ENCODE measurements around the gene MYMK.

The MYMK gene

GRCh38 chr9:133511607-133512006 is 13.2 kb downstream of the MYMK start:
- no peak for DNase-seq
- in situ Hi-C loops (cut with MboI; ENCODE audit: low pct_unique_long_range_greater_than_20kb, low sequenced_read_pairs): no loop called here

- in situ Hi-C loops (cut with MboI; ENCODE audit: low pct_unique_long_range_greater_than_20kb, low sequenced_read_pairs): no loop called here
- no peak for DNase-seq
These were observed 13.7 kb downstream of the MYMK start for GRCh38 chr9:133510926-133511505.

DNA sequence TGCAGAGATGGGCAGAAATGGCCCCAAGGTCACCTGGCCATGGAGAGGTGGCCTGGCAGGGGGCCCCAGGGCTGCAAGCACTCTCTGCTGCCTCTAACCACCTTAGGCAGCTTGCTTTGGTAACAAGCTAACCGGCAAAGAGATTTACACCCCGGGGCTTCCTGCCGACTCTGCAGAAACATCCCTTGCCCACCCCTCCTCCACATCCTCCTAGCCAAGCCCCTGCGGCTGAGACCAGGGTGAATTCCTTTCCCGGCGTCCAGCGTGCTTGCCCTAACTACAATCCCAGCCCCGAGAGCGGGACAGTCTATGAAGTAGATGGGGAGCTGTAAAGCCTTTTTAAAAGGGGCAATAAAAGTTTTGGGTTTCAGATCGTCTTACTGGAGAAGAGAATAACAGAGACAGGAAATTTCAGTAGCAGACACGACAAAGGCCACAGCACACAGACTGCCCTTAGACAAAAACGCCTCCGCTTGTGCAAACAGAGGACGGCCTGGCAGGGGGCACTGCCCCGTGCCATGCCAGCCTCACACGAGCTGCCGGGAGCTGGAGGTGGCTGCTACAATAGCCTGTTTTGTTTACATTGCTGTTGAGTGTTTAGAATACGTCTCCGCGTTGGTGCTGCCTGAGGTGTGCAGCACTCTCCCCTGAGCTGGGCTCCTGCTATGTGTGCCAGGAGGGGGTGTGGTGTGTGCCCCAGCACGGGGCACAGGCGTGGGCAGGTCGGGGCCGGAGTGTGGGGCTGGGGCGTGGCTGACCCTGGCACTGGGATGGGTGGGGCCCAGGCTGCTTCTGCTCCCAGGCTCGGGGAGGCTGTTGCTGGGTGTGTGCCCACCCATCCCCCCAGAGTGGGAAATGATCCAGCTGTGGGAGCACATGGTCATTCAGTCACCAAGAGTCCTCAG is 15.3 kb downstream of the MYMK start:
- in situ Hi-C loops (cut with MboI; ENCODE audit: low pct_unique_long_range_greater_than_20kb, low sequenced_read_pairs): no loop called here
- DNase-seq: no peak

DNA sequence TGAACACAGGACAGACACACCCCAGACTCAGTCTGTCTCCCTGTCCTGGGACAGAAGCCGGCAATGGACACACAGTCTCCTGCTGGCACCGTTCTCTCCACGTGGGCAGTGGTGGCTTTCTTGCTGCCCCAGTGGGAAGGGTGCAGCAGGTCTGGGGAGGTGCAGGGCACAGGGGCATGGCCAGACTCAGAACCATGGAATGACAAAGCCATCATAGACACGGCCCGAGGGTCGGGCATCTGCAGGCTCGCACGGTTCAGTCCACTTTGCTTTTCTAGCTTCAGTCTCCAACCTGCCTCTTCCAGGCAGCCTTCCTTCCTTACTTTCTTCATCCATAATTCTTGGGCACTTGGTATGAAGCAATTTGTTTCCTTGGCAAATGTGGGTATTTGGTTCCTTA is 16.7 kb downstream of the MYMK start:
- in situ Hi-C loops (cut with MboI; ENCODE audit: low pct_unique_long_range_greater_than_20kb, low sequenced_read_pairs): no loop called here
- no peak for DNase-seq

DNA sequence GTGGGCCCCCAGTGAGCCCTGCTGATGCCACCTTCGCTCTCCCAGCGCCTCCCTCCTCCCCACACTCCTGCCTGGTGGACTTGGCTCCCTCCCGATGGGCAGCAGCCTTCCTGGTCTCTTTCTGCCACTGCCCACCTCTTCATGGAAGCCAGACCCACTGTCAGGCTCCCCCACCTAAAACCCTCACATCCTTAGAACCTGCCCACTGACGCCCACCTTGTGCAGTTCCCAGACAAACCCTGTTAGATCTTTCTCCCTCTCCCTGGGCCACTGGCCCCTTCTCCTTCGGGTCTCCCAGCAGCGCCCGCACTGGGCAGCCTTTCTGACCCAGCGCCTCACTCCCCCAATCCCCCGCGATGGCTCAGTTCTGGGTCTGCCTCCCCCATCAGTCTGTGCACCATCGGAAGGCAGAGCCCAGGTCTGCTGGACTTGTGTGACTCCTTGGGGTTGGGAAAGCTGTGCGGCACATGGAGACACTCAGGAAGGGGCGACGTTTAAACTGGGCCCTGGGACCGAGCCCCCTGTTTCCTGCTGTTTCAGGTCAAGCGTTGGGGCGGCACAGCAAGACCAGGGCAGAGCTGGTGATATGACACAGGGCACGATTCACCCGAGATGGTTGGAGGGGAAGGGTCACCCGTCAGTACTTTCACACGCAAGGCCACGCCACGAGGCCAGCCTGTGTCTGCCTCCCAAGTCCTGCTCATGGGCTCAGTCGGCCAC is 17.4 kb downstream of the MYMK start:
- in situ Hi-C loops (cut with MboI; ENCODE audit: low pct_unique_long_range_greater_than_20kb, low sequenced_read_pairs): no loop called here
- DNase-seq: no peak

GRCh38 chr9:133506653-133507038 is 18.1 kb downstream of the MYMK start:
- in situ Hi-C loops (cut with MboI; ENCODE audit: low pct_unique_long_range_greater_than_20kb, low sequenced_read_pairs): no loop called here
- no peak for DNase-seq

GRCh38 chr9:133505901-133506652 is 18.7 kb downstream of the MYMK start:
- no peak for DNase-seq
- in situ Hi-C loops (cut with MboI; ENCODE audit: low pct_unique_long_range_greater_than_20kb, low sequenced_read_pairs): no loop called here

DNA sequence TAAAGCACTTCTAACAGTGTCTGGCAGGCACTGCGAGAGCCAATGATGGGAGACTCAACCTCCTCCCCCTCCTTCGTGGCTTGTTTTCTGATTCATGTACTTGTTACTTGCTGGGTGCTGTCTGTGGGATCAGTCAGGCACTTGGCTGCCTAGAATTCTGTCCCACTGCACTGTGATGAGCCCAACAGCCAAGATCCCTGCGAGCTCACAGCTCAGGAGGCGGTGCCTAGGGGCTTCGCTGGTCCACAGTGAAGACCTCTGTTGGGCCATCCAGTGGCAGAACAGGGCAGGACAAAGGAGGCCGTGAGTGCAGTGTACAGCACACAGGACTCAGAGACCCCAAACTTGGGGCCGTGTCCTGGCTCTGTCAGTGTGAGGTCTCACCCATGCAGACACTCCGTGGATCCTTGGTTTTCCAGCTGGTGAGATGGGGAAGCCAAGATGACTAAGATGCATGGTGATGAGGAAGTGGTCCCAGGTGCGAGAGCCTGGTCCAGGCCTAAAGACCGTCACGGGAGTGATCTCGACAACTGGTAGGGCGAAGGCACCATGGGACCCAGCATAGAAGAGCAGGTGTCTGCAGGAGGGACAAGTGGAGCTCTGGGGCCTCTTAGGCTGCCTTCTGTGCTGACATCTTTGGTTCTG is 19.5 kb downstream of the MYMK start:
- in situ Hi-C loops (cut with MboI; ENCODE audit: low pct_unique_long_range_greater_than_20kb, low sequenced_read_pairs): no loop called here
- DNase-seq: no peak

DNA sequence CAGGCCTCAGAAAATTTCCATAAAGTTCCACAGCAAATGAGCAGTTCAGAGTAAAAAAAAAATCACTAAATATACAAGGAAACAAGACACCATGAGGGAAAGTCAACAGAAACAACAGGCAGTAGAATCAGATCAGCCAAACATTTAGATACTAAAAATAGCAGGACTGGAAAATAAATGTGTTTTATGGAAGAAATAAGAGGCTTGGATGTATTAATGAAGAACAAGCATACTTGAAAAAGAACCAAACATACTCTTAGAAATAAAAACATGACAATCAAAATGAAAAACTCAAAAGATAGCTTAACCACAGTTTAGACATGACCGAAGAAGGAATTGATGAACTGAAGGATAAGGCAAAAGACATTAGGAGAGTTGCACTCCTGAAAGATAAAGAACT is 22.6 kb downstream of the MYMK start:
- in situ Hi-C loops (cut with MboI; ENCODE audit: low pct_unique_long_range_greater_than_20kb, low sequenced_read_pairs): no loop called here

GRCh38 chr9:133499892-133500270 is 24.9 kb downstream of the MYMK start:
- no peak for DNase-seq
- in situ Hi-C loops (cut with MboI; ENCODE audit: low pct_unique_long_range_greater_than_20kb, low sequenced_read_pairs): no loop called here

More for the DNA sequence above, 22.6 kb downstream of the MYMK start:
- no peak for DNase-seq

- DNase-seq: no peak
- in situ Hi-C loops (cut with MboI; ENCODE audit: low pct_unique_long_range_greater_than_20kb, low sequenced_read_pairs): no loop called here
These were observed 25.4 kb downstream of the MYMK start for GRCh38 chr9:133499132-133499891.

DNA sequence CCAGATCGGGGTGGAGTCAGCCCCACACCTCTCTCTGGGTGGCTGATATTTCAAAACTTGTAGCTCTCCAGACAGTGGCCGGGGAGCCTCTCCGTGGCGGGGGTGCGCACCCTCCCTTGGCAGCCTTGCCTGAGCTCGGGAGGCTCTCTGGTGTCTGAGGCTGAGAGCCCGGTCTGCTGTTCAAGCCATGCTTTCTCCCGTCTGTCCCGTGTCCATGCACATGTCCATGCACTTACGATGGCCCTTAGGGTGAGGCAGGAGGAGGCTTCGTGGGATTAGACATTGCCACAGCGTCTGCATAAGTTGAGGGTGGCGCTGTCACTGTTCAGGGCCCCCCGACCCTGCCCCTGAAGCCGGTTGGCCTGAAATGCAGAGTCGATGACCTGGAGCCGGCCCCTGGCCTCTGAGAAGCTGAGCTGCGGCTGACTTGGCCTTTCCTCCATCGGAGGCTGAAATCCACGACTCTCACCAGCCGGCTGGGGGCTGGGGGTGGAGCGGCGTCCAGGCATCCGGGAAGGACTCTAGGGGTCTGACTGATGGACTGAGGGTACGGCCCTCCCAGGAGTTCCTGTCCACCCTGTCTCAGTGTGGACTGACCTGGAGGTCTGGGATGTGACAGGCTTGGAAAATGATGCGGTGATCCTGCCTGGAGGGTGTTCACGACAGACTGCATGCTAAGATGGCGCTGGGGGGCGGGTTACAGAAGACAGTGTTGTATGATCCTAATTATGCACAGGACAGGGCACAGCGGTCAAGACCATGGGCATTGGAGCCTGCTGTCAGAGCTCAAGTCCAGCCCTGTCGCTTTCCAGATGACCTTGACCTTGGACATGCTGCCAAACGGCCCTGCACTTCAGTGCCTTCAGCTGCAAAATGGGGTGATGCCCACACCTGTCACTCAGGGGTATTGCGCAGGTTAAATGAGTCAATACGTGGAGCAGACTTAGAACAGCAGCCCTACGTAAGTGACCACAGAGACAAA is 27.6 kb downstream of the MYMK start:
- in situ Hi-C loops (cut with MboI; ENCODE audit: low pct_unique_long_range_greater_than_20kb, low sequenced_read_pairs): no loop called here

GRCh38 chr9:133495327-133496293 is 29.1 kb downstream of the MYMK start:
- no peak for DNase-seq
- in situ Hi-C loops (cut with MboI; ENCODE audit: low pct_unique_long_range_greater_than_20kb, low sequenced_read_pairs): no loop called here

More for the DNA sequence above, 27.6 kb downstream of the MYMK start:
- no peak for DNase-seq

- DNase-seq: no peak
- in situ Hi-C loops (cut with MboI; ENCODE audit: low pct_unique_long_range_greater_than_20kb, low sequenced_read_pairs): no loop called here
These were observed 30.0 kb downstream of the MYMK start for GRCh38 chr9:133494636-133495326.

GRCh38 chr9:133493845-133494540 is 30.8 kb downstream of the MYMK start:
- no peak for DNase-seq
- in situ Hi-C loops (cut with MboI; ENCODE audit: low pct_unique_long_range_greater_than_20kb, low sequenced_read_pairs): no loop called here
